ENCODE results near the gene PHF14. TPM values are rescaled to one million over a fixed set of nuclear protein-coding genes. Genes with fewer than 3 reads are reported as not detected.
A peak's percentile ranks its signal among the peaks of the same experiment; 100 is the strongest.

PHF14 gene
- polyA plus RNA-seq, 2 of the 4 experiments (the other 2 are of a cell fraction): 36.7 to 48.0 TPM

DNA sequence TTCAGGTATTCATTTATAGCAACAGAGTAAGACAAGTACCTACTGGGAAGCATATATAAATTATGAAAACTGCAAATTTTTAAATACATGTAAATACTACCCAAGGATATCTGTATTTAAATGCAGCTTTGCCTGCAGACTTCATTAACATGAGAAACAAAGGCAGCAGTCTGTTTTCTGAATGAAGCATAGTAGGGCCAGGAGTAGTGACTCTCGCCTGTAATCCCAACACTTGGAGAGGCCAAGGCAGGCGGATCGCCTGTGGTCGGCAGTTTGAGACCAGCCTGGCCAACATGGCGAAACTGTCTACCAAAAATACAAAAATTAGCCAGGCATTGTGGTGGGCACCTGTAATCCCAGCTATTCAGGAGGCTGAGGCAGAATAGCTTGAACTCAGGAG lies 42.5 kb upstream of the PHF14 start:
- H3K4me2 ChIP-seq: no peak overlapping the region
- H3K27ac ChIP-seq: no peak overlapping the region
- DNase-seq (ENCODE audit: low read depth in 1 of 2, low spot score in 1 of 2): no peak
- ChIA-PET CTCF (interaction anchor here (0.7 kb wide), 2 partner anchors 51 to 294 kb away, joined by 3 read pairs; no protein-coding TSS in a partner anchor), POLR2A (interaction anchor here (1.1 kb wide), 1 partner anchor 43 kb away, joined by 6 read pairs; the partner anchor contains the start of gene PHF14)
- no peaks in the 10 kb centered on the region for H3K4me1 ChIP-seq
- no peaks in the 10 kb centered on the region for H3K9me3 ChIP-seq
- FAIRE-seq: no peak
- TF ChIP-seq KDM1A (IDR thresholded peaks at IDR 0.05; ENCODE audit: low read depth) (no peak), BCL3 (IDR thresholded peaks at IDR 0.05) (no peak), JUN (IDR thresholded peaks at IDR 0.05) (no peak), EHMT2 (IDR thresholded peaks at IDR 0.05; ENCODE audit: low read depth) (no peak), FOSB (CRISPR knock-in tag; IDR thresholded peaks at IDR 0.05) (no peak), HES2 (IDR thresholded peaks at IDR 0.05) (no peak)
- ATAC-seq: no peak
- no peak overlapping the region for H3K4me3 ChIP-seq
- 98% methylated on average over 5 of the region's 5 CpGs for WGBS (ENCODE audit: missing lambda C conversion rate)

- Histone ChIP-seq H3K4me1 (peaks cover 10% of the 10 kb centered on the region; the same call in 2 of the 3 replicates), H3K27ac (no peak overlapping the region), H3K4me3 (no peak overlapping the region), H3K9me3 (no peaks in the 10 kb centered on the region), H3K4me2 (no peak overlapping the region)
- TF ChIP-seq CBX2 (IDR thresholded peaks at IDR 0.05; ENCODE audit: borderline replicate concordance, low read depth) (no peak), RNF2 (IDR thresholded peaks at IDR 0.05; ENCODE audit: borderline replicate concordance, low read depth) (no peak), FOXS1 (CRISPR knock-in tag; IDR thresholded peaks at IDR 0.05) (no peak), FOSB (CRISPR knock-in tag; IDR thresholded peaks at IDR 0.05) (no peak), POLR2A (IDR thresholded peaks at IDR 0.05; ENCODE audit: low read length) (no peak), GATA3 (IDR thresholded peaks at IDR 0.05; ENCODE audit: borderline replicate concordance) (no peak), ZC3H11A (IDR thresholded peaks at IDR 0.05) (no peak)
- TF ChIP-seq, protein P1, sequence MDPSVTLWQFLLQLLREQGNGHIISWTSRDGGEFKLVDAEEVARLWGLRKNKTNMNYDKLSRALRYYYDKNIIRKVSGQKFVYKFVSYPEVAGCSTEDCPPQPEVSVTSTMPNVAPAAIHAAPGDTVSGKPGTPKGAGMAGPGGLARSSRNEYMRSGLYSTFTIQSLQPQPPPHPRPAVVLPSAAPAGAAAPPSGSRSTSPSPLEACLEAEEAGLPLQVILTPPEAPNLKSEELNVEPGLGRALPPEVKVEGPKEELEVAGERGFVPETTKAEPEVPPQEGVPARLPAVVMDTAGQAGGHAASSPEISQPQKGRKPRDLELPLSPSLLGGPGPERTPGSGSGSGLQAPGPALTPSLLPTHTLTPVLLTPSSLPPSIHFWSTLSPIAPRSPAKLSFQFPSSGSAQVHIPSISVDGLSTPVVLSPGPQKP (IDR thresholded peaks at IDR 0.05; ENCODE audit: low read depth, low read length): no peak
- CTCF ChIA-PET: no interaction called here
- ATAC-seq (no peak), DNase-seq (ENCODE audit: low read depth in 1 of 2, low spot score in 1 of 2) (no peak), FAIRE-seq (no peak)
- POLR2A ChIA-PET: no interaction called here
Observed at GRCh38 chr7:10934292-10934691, 39.4 kb upstream of the PHF14 start.

DNA sequence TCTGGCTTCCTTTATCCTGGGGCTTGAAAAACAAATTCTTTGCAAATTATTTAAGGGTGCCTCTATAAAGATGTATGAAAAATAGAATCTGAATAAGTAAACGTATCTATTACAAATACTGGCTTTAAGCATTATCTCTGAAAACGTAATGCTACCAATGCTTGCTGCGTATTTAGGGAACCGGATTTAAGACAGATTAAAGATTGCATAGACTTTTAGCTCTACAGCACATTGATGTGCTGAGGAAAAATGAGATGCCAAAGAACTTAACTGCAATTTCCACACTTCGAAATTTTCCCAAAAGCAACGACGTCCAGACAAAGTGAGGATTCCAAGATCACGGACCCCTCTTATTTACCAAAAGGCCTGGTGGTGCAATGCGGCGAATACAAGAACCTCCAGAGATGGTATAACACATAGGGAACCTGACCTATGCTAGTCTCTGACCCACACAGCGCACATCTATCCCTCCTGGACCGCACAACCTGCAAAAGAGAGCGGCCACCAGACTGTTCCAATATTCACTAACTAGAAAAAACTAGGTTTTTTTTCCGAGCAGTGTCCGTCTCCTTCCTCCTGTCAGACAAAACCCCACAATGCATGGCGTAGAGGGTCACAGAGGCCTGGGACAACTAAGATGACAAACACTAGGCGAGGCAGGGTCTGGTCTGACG lies 34.3 kb upstream of the PHF14 start:
- ChIA-PET CTCF (interaction anchor here (0.8 to 1.5 kb wide), 2 partner anchors 10 to 29 kb away, joined by 3 to 5 read pairs; no protein-coding TSS in a partner anchor), POLR2A (interaction anchor here (0.9 to 2.5 kb wide), 2 partner anchors 19 to 35 kb away, joined by 3 to 64 read pairs; partner anchors contain the start of gene PHF14)
- ATAC-seq (peak; percentile 48 to 59), FAIRE-seq (no peak), DNase-seq (ENCODE audit: low read depth in 1 of 2, low spot score in 1 of 2) (peak; percentile 4 to 10)
- Histone ChIP-seq H3K9me3 (no peaks in the 10 kb centered on the region), H3K4me1 (peaks cover 15% of the 10 kb centered on the region; the same call in 2 of the 3 replicates), H3K4me3 (peak overlapping the region; percentile 72), H3K27ac (peak overlapping the region; percentile 88 to 91), H3K4me2 (peak overlapping the region; percentile 76)
- TF ChIP-seq SMC3 (IDR thresholded peaks at IDR 0.05) (no peak), JUNB (IDR thresholded peaks at IDR 0.05) (no peak), JUN (IDR thresholded peaks at IDR 0.05) (no peak), GATA3 (IDR thresholded peaks at IDR 0.05; ENCODE audit: borderline replicate concordance) (no peak), KDM1A (IDR thresholded peaks at IDR 0.05; ENCODE audit: low read depth) (no peak)
- WGBS (ENCODE audit: missing lambda C conversion rate): 3% methylated on average over 18 of the region's 18 CpGs

Data from A549 (cell line).